ENCODE results near the gene CAPN13.

- no peak for TF ChIP-seq BHLHE40 (IDR thresholded peaks at IDR 0.05; ENCODE audit: borderline replicate concordance in 1 of 2, low read depth in 2 of 2, low read length in 1 of 2)
- TF ChIP-seq ZBED1 (IDR thresholded peaks at IDR 0.05; ENCODE audit: borderline replicate concordance): no peak
- no peak for TF ChIP-seq CEBPB (IDR thresholded peaks at IDR 0.05; ENCODE audit: borderline replicate concordance in 1 of 2, low read depth in 2 of 2, low read length in 2 of 2)
- TF ChIP-seq CTCF (IDR thresholded peaks at IDR 0.05 in 2 of 3, conservative IDR thresholded peaks at IDR 0.05 in 1 of 3; ENCODE audit: control insufficient read depth in 2 of 3, extremely low read depth in 1 of 3, insufficient read depth in 1 of 3, low read depth in 3 of 3, low read length in 3 of 3): no peak
- no peak for TF ChIP-seq GABPA (IDR thresholded peaks at IDR 0.05; ENCODE audit: low read depth)
- no peak for TF ChIP-seq SMC3 (IDR thresholded peaks at IDR 0.05; ENCODE audit: borderline replicate concordance, low read length)
- no peak for TF ChIP-seq EZH2 (IDR thresholded peaks at IDR 0.05; ENCODE audit: borderline replicate concordance, control insufficient read depth, low read depth, low read length)
- no peak for TF ChIP-seq RELA (IDR thresholded peaks at IDR 0.05; ENCODE audit: borderline replicate concordance, partially characterized antibody)
- TF ChIP-seq REST (IDR thresholded peaks at IDR 0.05; ENCODE audit: low read depth, low read length): no peak
Measured at GRCh38 chr2:30684516-30684915, 122.7 kb downstream of the CAPN13 start.

Measured in GM12878 (cell line).